ENCODE data around the gene ALPK3. TPM values are rescaled to one million over a fixed set of nuclear protein-coding genes. Genes with fewer than 3 reads are reported as not detected.

The ALPK3 gene
- total RNA-seq, 1 donor from 2014 or later = 0.30 TPM

DNA sequence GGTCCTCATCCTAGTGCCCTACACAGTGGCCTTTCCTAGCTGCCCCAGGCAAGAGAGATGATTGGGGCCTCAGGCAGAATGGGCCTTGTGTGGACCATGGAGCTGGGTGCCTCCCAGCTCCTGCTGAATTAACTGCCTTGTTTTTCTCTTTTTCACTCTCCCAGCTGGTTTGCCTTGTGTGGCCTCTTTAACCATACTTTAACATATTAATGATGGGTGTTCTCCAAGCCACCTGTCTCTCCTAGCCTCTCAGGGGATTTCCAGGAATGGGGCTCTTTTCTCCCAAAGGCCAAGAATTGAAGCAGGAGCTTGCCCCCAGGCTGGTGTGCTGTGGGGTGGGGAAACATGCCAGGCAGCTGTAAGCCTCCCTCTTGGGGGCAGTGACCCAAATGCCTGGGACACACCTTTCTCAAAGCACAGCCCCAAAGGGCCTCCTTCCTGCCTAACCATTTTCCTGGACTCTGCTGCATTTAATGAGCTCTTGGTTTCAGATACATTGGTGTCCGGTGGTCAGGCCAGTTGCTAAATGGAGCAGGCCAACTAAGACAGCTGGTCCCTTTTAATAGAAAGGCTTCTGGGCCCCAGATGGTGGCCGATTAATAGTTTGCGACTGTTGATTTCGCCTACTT, 5.6 kb downstream of the ALPK3 start:
- intact Hi-C loops (cut with micrococcal nuclease) = no loop called here

DNA sequence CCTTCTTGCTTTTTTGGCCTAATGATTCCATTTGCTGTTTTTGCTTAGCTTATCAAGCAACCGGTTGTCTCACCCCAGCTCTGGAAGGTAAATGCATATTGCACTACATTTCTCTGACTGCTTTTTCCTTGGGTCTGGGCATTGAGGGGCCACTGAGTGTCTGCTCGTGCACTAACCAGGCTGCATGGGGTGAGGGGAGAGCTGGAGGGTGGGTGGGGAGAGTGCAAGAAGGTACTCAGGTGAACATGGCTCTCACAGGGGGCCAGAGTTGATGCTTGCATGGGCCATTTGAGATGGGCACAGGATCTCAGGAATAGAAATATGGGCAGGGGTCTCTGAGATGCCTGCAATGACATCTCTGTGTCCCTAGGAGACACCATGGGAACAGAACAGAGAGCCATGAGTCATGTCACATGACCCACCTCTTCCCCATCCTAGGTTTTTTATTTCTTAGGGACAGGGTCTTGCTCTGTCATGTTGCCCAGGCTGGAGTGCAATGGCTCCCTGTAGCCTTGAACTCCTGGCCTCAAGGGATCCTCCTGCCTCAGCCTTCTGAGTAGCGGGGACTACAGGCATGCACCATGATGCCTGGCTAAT, 6.2 kb downstream of the ALPK3 start:
- intact Hi-C loops (cut with micrococcal nuclease) = no loop called here

DNA sequence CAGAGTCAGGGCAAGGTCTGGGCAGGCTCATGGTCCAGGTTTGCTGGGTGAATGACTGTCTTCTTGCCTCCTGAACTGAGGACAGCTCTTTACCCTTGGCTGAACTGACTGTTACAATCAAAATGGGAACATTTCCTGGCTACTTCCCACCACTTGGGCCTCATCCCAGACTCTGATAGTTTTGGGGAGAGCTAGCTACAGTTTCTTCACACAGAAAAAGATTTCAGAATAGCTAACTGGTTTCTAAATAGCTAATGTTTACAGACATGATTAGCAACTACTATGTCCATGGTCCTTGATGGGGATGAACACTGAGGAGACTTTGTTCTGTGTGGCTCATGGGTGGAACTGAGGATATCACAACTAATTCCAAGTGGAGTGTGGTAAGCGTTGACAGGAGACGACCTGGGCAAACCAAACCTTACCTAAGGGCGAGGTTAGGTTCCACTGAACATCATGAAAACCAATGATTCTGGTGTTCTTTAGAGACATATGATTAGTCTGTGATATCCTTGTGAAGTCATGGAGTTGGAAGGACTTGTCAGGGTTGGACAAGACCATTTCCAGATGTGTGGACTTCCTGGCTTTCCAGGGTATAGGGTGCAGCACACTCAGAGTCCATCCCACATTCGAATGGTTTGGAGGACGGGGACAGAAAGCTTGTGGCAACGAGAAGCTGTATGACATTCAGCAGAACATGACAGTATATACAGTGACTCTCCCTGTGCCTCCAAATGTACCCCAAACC, 7.3 kb downstream of the ALPK3 start:
- intact Hi-C loops (cut with micrococcal nuclease) = no loop called here

DNA sequence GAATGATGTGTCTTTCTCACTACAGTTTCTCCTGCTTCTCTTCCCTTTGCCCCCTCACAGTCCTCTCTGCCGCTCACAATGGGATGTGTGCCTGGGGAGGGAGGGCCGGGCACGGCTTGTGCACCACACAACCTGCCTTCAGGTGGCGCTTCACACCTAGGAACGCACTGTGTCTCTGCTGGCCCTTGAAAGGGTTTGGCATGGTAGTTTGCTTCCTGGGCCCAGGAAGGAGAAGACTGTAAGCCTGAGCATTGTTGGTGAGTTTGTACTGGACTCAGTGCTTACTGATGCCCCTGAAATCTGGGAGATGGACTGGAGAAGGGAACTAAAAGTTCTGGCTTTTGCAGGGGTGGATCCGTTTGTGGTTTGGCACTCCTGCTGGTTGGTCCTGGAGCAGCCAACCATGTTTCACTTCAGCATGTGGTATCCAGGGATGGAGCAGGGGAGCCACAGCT, 9.2 kb downstream of the ALPK3 start:
- intact Hi-C loops (cut with micrococcal nuclease) = no loop called here

DNA sequence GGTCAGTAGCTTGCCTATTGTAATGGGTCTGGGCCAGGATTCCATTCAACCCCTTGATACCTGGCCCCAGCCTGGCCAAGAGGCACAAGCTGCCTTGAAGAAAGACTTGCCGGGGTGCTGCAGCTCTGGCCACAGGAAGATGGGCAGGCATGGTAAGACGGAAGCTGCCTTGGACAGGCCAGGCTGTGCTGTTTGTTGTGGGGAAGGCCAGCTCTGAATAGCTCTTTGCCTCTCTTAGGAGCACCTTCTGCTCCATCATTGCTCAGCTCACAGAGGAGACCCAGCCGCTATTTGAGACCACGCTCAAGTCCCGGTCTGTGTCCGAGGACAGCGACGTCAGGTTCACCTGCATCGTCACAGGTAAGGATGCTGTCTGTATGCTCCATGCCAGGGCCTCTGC, 10.1 kb downstream of the ALPK3 start:
- intact Hi-C loops (cut with micrococcal nuclease) = no loop called here

DNA sequence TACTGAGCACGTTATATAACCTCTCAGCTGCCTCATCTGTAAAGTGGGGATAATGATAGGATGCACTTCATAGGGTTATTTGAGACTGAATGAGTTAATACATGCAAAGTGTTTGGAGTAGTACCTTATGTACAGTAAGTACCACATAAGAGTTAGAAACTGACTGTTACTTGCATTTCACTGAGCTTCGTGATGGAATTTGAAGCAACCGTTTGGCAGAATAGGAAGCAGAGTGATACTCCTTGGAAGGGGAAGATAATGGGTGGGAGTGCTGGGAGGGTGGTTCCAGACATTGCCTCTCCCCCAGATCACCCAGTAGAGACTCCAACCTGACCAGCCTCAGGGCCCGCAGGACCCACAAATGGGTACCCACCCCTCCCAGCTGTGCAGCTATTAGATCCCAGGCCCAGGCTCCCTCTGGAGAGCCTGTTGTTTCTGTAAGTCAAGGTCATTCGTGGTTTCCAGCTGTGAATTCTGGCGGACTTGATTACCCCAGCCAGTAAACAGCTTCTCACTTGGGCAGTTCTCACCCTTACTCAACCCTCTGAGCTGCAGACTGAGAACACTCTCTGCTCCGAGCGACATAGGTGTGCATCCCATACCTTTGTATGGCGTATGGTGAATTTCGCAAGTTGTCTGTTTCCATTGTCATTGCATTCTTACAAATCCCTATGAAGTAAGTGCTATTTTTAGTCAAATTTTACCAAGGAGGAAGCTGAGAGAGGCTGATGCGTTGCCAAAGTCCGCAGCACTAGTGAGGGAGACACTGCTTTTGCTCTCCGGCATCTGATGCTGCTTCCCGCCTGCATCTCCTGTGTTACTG, 11.1 kb downstream of the ALPK3 start:
- intact Hi-C loops (cut with micrococcal nuclease) = no loop called here

DNA sequence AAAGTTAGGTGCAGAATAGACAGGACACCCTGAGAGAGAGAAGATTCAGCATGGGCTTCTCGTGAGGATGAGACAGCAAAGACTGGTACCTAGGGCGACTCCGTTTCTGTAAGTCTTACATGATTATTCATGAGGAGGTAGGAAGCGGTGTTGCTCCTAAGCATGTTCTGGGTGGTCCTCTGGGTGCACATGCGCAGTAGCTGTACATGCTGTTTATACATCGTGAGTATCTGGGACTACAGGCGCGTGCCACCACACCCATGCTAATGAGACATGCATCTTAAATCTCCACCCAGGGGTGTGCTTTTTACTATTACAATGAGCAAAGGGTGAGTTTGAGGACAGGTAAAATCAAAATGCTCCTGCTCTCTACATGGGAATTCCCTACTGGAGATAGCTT, 12.3 kb downstream of the ALPK3 start:
- intact Hi-C loops (cut with micrococcal nuclease) = no loop called here

DNA sequence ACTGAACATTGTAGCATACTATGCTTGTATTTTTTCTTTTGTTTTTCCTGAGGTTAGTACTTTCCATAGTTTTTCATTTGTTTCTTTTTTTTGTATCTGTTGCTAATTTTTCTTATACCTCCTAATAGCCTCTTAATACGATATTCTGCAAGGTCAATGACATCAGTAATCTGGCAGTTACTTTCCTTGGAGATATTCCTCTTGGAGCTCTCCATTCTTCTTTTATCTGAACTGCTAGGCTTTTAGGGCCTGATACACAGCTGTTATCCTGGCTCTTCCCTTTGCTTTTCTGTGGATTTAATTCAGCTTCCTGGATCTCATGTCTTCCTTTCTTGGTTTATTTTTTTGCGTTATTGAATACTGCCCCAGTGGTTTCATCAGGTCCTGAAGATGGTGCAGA, 12.9 kb downstream of the ALPK3 start:
- intact Hi-C loops (cut with micrococcal nuclease) = no loop called here

DNA sequence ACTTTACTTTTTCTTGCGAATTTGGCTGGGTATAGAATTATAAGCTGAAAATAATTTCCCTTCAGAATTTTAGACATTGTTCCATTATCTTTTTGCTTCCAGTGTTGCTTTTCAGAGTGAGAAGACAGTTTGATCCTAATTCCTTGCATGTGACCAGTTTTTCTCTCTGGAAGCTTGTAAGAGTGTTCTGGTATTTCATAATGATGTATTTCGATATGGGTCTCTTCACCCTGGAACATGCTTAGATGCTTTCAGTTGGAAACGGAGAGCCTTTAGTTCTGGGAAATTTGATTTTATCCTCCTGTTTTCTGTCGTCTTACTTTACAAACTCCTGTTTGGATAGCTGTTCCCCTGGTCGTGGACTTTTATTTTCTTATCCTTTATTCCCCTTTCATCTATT, 13.9 kb downstream of the ALPK3 start:
- intact Hi-C loops (cut with micrococcal nuclease) = no loop called here

DNA sequence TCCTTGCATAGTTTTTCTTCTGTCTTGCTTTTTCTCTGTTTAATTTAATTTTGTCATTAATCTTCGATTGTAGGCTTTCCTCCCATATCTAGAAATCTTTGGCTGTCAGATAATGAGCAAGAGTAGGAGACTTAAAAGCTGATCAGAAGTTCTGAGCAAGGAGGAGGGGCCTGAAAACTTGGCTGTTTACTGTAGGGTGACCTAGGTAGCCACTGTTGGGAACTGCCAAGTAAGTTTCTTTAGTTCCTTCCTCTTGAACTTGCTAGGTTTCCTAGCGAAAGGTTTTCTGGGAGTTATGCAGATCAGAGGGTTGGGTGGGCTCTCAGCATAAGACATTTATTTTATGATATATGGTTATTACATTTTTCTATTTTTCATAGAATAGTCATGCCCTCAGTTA, 14.5 kb downstream of the ALPK3 start:
- intact Hi-C loops (cut with micrococcal nuclease) = no loop called here

DNA sequence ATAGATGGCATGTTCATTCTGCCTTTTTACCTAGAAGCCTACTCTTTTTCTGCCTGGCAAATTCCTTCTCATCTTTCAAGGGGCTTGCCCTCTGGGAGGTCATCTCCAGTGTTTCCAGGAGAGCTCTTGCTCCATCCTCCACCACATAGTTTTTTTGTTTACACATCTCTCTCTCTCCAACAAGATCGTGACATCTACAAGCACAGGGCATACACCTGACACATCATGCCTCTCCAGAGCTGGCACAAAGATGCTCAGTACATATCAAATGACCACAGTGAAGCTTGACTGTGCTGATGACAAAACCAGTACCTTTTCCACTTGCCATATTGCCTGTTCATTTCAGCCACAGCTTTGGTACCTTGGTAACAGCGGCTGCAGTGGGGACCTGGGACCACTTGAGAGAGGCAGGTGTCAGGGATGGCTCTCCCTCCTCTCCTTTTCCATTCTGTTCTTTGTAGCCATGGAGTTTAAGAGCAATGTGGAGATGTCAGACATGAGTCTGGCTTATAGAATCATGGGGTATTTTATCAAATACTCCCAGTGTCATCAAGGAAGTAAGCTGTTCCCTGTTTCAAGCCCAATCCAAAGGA, 15.4 kb downstream of the ALPK3 start:
- intact Hi-C loops (cut with micrococcal nuclease) = no loop called here

DNA sequence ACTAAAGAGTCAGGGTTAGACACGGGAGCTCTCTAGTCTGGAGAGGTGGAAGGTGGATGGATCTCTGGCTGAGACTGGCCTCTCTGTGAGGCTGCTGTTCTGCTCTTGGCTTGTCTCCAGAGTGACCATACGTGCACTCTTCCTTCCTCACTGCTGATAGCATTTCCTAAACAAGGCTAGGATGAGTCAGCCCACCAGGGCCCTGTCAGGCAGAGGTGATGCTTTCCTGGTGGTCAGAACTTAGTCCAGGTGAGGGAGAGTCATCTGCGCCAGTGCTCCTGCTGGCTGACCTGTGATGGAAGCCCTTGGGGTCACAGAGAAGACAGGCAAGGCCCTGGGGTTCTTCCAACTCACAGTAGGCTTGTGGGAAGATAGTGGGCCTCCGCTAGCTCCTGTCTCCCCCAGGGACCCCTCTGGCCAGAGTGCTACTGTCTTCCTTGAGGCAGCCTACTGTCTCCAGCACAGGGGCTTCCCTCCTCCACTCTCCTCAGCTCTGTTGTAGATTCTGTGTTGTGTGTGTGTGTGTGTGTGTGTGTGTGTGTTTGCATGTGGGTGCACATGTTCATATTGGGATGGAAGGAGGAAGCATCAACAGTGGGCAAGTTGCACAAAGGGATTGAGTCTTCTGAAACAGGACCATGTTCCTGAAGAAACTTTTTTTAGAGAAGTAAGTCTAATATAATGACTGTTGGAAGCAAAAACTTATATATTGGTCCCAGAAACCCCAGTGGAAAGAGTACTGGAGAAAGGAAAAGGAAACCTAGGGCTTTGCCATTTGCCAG, 16.5 kb downstream of the ALPK3 start:
- intact Hi-C loops (cut with micrococcal nuclease) = no loop called here

DNA sequence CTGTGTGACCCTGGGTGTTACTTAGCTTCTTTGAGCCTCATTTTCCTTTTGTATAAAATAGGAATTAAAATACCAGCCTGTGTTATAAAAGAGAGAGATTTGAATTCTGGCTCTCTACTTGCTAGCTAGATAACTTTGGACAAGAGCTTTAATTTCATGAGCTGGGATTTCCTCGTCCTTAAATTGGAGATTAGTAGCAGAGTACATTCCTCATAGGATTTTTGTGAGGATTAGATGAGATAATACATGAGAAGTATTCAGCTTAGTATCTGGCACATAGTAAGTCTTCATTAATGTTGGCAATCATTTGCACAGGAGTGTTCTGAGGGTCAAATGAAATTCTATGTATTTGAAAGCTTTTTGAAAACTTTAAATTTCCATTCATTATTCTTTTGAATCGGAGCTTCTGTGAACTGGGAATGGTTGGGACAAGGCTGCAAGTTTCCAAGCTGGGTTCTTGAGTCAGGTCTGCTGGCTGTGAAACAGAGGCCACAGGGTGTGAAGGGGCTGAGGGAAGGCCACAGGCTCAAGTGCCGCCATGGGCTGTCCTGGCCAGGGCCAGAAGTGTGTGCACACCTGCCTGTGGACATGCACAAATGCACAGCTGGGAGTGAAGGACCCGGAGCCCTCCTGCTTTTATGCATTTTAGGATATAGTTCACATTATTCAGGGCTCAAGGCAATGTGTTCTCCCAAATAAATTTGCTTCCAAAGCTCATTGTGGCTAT, 17.2 kb downstream of the ALPK3 start:
- intact Hi-C loops (cut with micrococcal nuclease) = no loop called here

DNA sequence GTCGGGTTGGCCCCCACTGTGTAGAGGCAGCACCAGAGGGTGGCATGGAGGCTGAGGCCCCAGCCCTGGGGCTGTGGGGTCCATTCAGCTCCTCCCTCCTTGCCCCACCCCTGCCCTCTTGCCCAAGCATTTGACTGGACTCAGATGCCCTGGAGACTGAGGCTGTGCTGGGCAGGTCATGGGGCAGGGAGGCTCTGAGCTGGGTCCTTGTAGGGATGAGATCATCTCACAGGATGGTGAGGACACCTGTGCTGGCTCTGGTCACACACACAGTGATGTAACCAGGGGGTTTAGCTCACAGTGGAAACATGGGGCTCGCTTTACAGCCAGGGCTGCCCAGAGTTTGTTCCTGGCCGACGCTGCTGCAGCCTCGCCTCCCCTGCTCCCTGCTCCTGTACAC, 17.8 kb downstream of the ALPK3 start:
- intact Hi-C loops (cut with micrococcal nuclease) = no loop called here

DNA sequence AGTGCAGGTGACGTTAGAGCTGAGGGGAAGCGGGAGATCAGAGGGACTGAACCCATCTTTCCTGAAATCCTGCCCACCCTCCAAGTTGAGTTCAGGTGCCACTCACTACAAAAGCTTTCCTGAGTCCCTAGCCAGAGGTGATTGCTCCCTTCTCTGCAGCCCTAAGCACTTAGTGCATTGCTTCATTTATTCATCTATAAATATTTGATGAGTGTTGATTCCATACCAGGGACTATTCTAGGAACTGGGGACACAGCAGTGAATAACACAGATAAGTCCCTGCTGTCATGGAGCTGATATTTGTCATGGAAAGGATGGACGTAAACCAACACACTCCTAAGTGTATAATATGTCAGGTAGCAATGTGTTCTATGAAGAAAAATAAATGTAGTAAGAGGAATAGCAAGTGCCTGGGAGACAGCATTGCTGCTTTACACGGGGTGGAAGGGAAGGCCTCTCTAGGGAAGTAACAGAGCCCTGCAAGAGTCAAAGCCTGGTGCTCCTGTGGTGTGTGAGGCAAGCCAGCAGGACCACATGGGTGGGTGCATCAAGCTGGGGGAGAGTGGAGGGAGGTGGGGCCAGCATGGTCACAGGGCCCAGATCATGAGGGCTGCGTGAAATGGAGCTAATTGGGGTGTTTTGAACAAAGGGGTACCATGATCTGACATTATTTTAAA, 18.6 kb downstream of the ALPK3 start:
- intact Hi-C loops (cut with micrococcal nuclease) = no loop called here

DNA sequence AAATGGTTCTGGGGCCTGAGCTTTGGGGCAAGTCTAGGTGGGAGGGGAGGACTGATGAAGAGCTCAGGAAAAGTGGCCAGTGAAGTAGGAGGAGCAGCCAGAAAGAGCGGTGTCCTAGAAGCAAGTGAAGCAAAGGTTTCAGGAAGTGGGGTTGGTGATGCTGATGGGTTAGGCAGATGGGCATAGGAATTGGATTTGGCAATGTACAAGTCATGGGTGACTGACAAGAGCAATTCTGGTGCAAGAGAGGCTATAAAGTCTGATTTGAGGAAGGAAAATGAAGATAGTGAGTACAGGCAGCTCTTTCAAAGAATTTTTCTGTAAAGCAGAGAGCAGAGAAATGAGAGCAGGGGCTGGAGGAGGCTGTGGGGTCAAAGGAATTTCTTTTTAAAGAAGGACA, 19.7 kb downstream of the ALPK3 start:
- intact Hi-C loops (cut with micrococcal nuclease) = no loop called here

DNA sequence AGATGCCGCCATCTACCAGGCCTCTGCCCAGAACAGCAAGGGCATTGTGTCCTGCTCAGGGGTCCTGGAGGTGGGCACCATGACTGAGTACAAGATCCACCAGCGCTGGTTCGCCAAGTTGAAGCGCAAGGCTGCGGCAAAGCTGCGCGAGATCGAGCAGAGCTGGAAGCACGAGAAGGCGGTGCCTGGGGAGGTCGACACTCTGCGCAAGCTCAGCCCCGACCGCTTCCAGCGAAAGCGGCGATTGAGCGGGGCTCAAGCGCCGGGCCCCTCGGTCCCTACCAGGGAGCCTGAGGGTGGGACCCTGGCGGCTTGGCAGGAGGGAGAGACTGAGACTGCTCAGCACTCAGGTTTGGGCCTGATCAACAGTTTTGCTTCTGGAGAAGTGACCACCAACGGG, 22.6 kb downstream of the ALPK3 start:
- intact Hi-C loops (cut with micrococcal nuclease) = no loop called here

DNA sequence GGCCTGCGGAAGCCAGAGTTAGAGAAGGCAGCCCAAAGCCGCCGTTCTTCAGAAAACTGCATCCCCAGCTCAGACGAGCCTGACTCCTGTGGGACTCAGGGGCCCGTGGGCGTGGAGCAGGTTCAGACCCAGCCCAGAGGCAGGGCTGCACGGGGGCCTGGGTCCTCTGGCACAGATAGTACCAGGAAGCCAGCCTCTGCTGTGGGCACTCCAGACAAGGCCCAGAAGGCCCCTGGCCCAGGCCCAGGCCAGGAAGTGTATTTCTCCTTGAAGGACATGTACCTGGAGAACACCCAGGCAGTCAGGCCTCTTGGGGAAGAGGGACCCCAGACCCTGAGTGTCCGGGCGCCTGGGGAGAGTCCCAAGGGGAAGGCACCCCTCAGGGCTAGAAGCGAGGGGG, 23.1 kb downstream of the ALPK3 start:
- intact Hi-C loops (cut with micrococcal nuclease) = no loop called here

DNA sequence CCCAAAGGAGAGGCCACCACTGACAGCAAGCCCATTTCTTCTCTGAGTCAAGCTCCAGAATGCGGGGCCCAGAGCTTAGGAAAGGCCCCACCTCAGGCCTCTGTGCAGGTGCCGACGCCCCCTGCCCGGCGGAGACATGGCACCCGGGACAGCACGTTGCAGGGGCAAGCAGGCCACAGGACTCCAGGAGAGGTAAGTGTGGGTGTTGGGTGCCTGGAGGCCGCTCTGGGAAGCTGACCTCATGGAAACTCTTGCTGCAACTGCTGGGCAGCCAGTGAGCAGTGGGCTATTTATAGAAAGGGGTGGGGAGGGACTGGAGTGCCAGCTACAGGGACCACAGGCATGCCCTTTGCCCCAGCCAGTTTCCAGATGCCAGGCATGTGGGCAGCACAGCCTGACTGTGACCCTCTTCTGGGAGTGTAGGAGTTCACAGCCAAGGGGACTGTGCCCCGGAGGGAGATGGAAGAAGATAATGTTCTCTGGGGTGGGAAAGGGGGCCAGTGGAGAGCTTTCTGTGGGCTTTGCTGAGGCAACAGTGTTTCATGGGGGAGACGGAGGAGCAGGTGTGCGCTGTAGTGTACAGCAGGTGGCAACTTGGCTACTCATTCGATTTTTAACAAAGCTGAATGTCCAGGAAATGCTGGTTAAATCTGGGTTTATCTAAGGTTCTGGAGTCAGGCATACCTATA, 23.7 kb downstream of the ALPK3 start:
- intact Hi-C loops (cut with micrococcal nuclease) = no loop called here

Data from T-helper 2 cell treated with Interferon-gamma antibody and Interleukin-4, amounts not matched to agents 100 ng/mL and 5 ng/mL, for 36 hours (primary cell).